Type B pancreatic cell (in vitro differentiated cells): ENCODE data around the gene GPR161. TPM values are rescaled to one million over a fixed set of nuclear protein-coding genes. Genes with fewer than 3 reads are reported as not detected.
A peak's percentile ranks its signal among the peaks of the same experiment; 100 is the strongest.
"Not testable (repeated sequence)": the region's sequence is repeated elsewhere in the genome, so short reads cannot be mapped to it uniquely, and the experiment has no call there.

Experiments used
- DNase-seq: peaks from one replicate; pipeline ENCODE4 v3.0.0; 2021; ENCODE audit warnings: mixed read lengths; ENCODE audit not compliant: unreplicated experiment; ENCODE audit errors: extremely low spot score
- H3K27ac Mint-ChIP-seq: 2 replicates; pipeline ENCODE4 v1.8.0; 2021; ENCODE audit warnings: mild to moderate bottlenecking, mixed read lengths
- H3K27me3 Mint-ChIP-seq: 2 replicates; pipeline ENCODE4 v1.8.0; 2021; ENCODE audit warnings: mixed read lengths
- H3K36me3 Mint-ChIP-seq: 2 replicates; pipeline ENCODE4 v1.8.0; 2021; ENCODE audit warnings: mixed read lengths
- H3K4me1 Mint-ChIP-seq: one replicate; pipeline ENCODE4 v1.8.0; 2021; ENCODE audit warnings: mixed read lengths; ENCODE audit not compliant: unreplicated experiment
- H3K4me3 Mint-ChIP-seq: 2 replicates; pipeline ENCODE4 v1.8.0; 2021; ENCODE audit warnings: mild to moderate bottlenecking, mixed read lengths
- H3K9me3 Mint-ChIP-seq: 2 replicates; pipeline ENCODE4 v1.8.0; 2021; ENCODE audit warnings: mixed read lengths
- long read RNA-seq: library from polyadenylated mRNA; unstranded; transcript quantifications from one replicate; pipeline ENCODE4 v2.0.0, GENCODE V29; 2020
- total RNA-seq: library from RNA; stranded (reverse); gene quantifications from 2 replicates; pipeline ENCODE4 v1.2.1, GENCODE V29; 2021; ENCODE audit warnings: low replicate concordance
- TF ChIP-seq, protein P1 (sequence below): fragments of 200-600 bp; sonication (generic); conservative IDR thresholded peaks from 2 replicates; pipeline ENCODE4 v1.5.0; 2021; ENCODE audit warnings: antibody characterized with exemption, mild to moderate bottlenecking

Gene GPR161
- total RNA-seq = 12.8 and 32.6 TPM in 2 replicates
- long read RNA-seq, partial matches to known transcripts = 0 of 9 reads
- long read RNA-seq, other reads (novel, unspliced or antisense) = 9 of 9 reads

GRCh38 chr1:168136709-168137514 lies at the start of gene GPR161:
Gene GPR161, minus strand, starts transcription at chr1:168136930. Its CDS starts 32,080 bp downstream, at chr1:168104850.
- Mint-ChIP-seq H3K4me3 (peak within 1 kb of the TSS; percentile 96), H3K9me3 (no peaks in the 10 kb centered on the region), H3K4me1 (peaks cover 29% of the 10 kb centered on the region), H3K36me3 (no peaks in the 10 kb centered on the region), H3K27ac (peak within 1 kb of the TSS; percentile 93), H3K27me3 (peaks cover 4% of the 10 kb centered on the region)
- peak; percentile 72 for DNase-seq
- TF ChIP-seq, protein P1, sequence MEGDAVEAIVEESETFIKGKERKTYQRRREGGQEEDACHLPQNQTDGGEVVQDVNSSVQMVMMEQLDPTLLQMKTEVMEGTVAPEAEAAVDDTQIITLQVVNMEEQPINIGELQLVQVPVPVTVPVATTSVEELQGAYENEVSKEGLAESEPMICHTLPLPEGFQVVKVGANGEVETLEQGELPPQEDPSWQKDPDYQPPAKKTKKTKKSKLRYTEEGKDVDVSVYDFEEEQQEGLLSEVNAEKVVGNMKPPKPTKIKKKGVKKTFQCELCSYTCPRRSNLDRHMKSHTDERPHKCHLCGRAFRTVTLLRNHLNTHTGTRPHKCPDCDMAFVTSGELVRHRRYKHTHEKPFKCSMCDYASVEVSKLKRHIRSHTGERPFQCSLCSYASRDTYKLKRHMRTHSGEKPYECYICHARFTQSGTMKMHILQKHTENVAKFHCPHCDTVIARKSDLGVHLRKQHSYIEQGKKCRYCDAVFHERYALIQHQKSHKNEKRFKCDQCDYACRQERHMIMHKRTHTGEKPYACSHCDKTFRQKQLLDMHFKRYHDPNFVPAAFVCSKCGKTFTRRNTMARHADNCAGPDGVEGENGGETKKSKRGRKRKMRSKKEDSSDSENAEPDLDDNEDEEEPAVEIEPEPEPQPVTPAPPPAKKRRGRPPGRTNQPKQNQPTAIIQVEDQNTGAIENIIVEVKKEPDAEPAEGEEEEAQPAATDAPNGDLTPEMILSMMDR = peak; percentile 24

GRCh38 chr1:168181063-168181720 lies 44.5 kb upstream of the GPR161 start:
- H3K4me1 Mint-ChIP-seq, H3K9me3 Mint-ChIP-seq, H3K4me3 Mint-ChIP-seq, DNase-seq, H3K27me3 Mint-ChIP-seq, H3K36me3 Mint-ChIP-seq, H3K27ac Mint-ChIP-seq: not testable (repeated sequence)

DNA sequence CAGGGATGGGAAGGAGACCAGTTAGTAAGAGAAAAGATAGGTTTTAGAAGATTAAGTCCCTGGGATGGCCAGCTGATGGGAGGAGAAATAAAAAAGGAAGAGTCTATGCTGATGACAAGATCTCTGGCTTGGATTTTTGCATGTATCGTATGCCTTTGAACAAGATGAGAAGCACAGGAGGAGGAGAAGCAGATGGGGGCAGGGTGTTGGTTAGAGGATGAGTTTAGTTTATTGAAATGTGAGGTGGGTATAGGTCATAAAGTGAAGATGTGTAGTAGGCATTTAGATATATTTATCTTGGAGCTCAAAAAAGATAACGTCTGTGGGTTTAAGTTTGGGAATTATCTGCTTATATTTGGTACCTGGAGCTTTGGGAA lies 43.4 kb upstream of the GPR161 start:
- H3K4me3 Mint-ChIP-seq = no peak overlapping the region
- no peaks in the 10 kb centered on the region for H3K27me3 Mint-ChIP-seq
- no peaks in the 10 kb centered on the region for H3K36me3 Mint-ChIP-seq

DNA sequence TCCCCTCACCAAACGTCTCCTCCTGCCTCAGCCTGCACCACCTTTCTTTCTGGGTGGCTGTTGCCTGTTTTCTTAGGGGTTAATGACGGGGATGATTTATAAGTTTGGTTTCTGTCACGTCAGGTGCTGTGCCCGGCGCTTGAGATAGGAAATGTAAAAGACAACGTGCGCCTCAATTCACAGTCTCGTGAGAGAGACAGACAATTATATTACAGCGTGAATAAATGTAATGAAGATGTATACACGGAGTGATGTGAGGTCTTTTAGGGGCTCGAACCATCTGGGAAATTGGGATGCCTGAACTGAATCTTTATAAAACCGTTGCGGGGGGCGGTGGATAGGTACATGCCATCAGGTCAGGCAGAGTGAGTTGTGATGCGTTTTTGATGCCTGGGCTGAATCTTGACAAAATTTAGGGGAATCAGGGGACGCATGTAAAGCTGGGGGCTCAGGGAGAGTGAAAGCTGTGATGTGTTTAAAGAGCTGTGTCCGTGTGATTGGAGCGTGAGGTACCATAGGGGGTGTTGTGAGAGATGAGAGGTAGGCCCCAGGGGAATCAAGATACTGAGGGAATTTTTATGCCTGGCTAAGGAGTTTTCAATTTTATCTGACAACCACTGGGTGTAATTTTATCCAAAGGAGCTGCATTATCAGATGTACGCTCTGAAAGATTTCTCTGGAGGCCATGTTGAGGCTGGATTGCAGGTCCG lies 42.9 kb upstream of the GPR161 start:
- TF ChIP-seq, protein P1 = no peak
- Mint-ChIP-seq H3K36me3 (no peaks in the 10 kb centered on the region), H3K9me3 (peaks cover 8% of the 10 kb centered on the region), H3K27ac (no peak overlapping the region), H3K4me1 (no peaks in the 10 kb centered on the region), H3K27me3 (no peaks in the 10 kb centered on the region), H3K4me3 (no peak overlapping the region)
- DNase-seq = no peak

More for the DNA sequence above, 43.4 kb upstream of the GPR161 start:
- no peak for DNase-seq
- peaks cover 8% of the 10 kb centered on the region for H3K9me3 Mint-ChIP-seq
- no peaks in the 10 kb centered on the region for H3K4me1 Mint-ChIP-seq
- TF ChIP-seq, protein P1 = no peak
- no peak overlapping the region for H3K27ac Mint-ChIP-seq

- no peak within 1 kb of the TSS for H3K4me3 Mint-ChIP-seq
- TF ChIP-seq, protein P1 = peak; percentile 84
- no peaks in the 10 kb centered on the region for H3K4me1 Mint-ChIP-seq
- DNase-seq = peak; percentile 97
- H3K27me3 Mint-ChIP-seq = no peaks in the 10 kb centered on the region
- H3K36me3 Mint-ChIP-seq = no peaks in the 10 kb centered on the region
- H3K27ac Mint-ChIP-seq = no peak within 1 kb of the TSS
- H3K9me3 Mint-ChIP-seq = peaks cover 8% of the 10 kb centered on the region
These were observed 42.1 kb upstream of the GPR161 start, which contains the start of gene TIPRL for GRCh38 chr1:168178638-168179437. Gene TIPRL, plus strand, starts transcription at chr1:168178962. Its CDS starts 116 bp downstream, at chr1:168179078.
